HTERT RPE-1 (cell line): ENCODE results near the gene SLC25A39.
"Not testable (repeated sequence)": the region's sequence is repeated elsewhere in the genome, so short reads cannot be mapped to it uniquely, and the experiment has no call there.

ENCODE experiments used
- in situ Hi-C: fragments of 300-500 bp; cut with MboI; formaldehyde crosslinking; loops from 4 replicates; pipeline ENCODE4 v1.14.3; 2020; ENCODE audit warnings: low sequenced_read_pairs

SLC25A39 gene

GRCh38 chr17:44354582-44355561, 30.2 kb upstream of the SLC25A39 start:
- in situ Hi-C loops = no loop called here

GRCh38 chr17:44353672-44354331, 29.2 kb upstream of the SLC25A39 start:
- in situ Hi-C loops = no loop called here

GRCh38 chr17:44352828-44353671, 28.4 kb upstream of the SLC25A39 start:
- in situ Hi-C loops = no loop called here

- in situ Hi-C loops = no loop called here
Observed at GRCh38 chr17:44351961-44352827, 27.6 kb upstream of the SLC25A39 start.

GRCh38 chr17:44351464-44351863, 26.8 kb upstream of the SLC25A39 start:
- in situ Hi-C loops = no loop called here

- in situ Hi-C loops = no loop called here
Observed at GRCh38 chr17:44350733-44351226, 26.2 kb upstream of the SLC25A39 start.

- in situ Hi-C loops = no loop called here
Observed at GRCh38 chr17:44349553-44350070, 25.0 kb upstream of the SLC25A39 start.

GRCh38 chr17:44348988-44349364, 24.4 kb upstream of the SLC25A39 start:
- in situ Hi-C loops = no loop called here

GRCh38 chr17:44348234-44348987, 23.8 kb upstream of the SLC25A39 start:
- in situ Hi-C loops = no loop called here

- in situ Hi-C loops = not testable (repeated sequence)
Observed at GRCh38 chr17:44347206-44348055, 22.8 kb upstream of the SLC25A39 start.

- in situ Hi-C loops = no loop called here
Observed at GRCh38 chr17:44346064-44346844, 21.6 kb upstream of the SLC25A39 start.

- in situ Hi-C loops = no loop called here
Observed at GRCh38 chr17:44345454-44346026, 20.9 kb upstream of the SLC25A39 start.

- in situ Hi-C loops = no loop called here
Observed at GRCh38 chr17:44344939-44345453, 20.4 kb upstream of the SLC25A39 start, which contains the start of gene GRN. GRN (plus strand) TSS chr17:44345302; CDS start chr17:44349165, 3,863 bp downstream.

- in situ Hi-C loops = no loop called here
Observed at GRCh38 chr17:44343510-44344209, 19.0 kb upstream of the SLC25A39 start.

GRCh38 chr17:44340553-44340952, 15.9 kb upstream of the SLC25A39 start:
- in situ Hi-C loops = not testable (repeated sequence)

- in situ Hi-C loops = no loop called here
Observed at GRCh38 chr17:44338702-44339101, 14.1 kb upstream of the SLC25A39 start.
